Measurements from ENCODE around the gene IQCF2. TPM values are rescaled to one million over a fixed set of nuclear protein-coding genes. Genes with fewer than 3 reads are reported as not detected.

Gene IQCF2
- total and polyA plus RNA-seq, 12 donors = not detected

GRCh38 chr3:51873876-51874275 lies 12.5 kb downstream of the IQCF2 start:
- Histone ChIP-seq H3K4me3 (no peak overlapping the region), H3K36me3 (replicated peaks in 1 of 2) (no peaks in the 10 kb centered on the region), H3K4me1 (replicated peaks in 1 of 2) (no peaks in the 10 kb centered on the region), H3K27ac (no peak overlapping the region), H3K27me3 (no peaks in the 10 kb centered on the region), H3K9me3 (replicated peaks in 1 of 3) (no peaks in the 10 kb centered on the region)
- no peak for TF ChIP-seq CTCF (IDR thresholded peaks at IDR 0.05)
- no peak for TF ChIP-seq POLR2A (IDR thresholded peaks at IDR 0.05)
- intact Hi-C loops (cut with DNase I) = no loop called here
- no peak for DNase-seq
- WGBS, 4 donors = 90 to 96% (median 93%) methylated on average over 7 to 10 of the region's 10 CpGs

- intact Hi-C loops (cut with DNase I) = no loop called here
- WGBS, 4 donors = 67 to 86% (median 72%) methylated on average over 2 of the region's 2 CpGs
- TF ChIP-seq CTCF (IDR thresholded peaks at IDR 0.05) (no peak), POLR2A (IDR thresholded peaks at IDR 0.05) (no peak)
- DNase-seq = no peak
- H3K4me3 ChIP-seq = no peak overlapping the region
- H3K36me3 ChIP-seq (replicated peaks in 1 of 2) = no peaks in the 10 kb centered on the region
- no peaks in the 10 kb centered on the region for H3K27me3 ChIP-seq
- no peak overlapping the region for H3K27ac ChIP-seq
- H3K4me1 ChIP-seq (replicated peaks in 1 of 2) = no peaks in the 10 kb centered on the region
- H3K9me3 ChIP-seq (replicated peaks in 1 of 3) = no peaks in the 10 kb centered on the region
Observed at GRCh38 chr3:51874411-51874810, 13.0 kb downstream of the IQCF2 start.

GRCh38 chr3:51874889-51875288 lies 13.5 kb downstream of the IQCF2 start:
- Histone ChIP-seq H3K27ac (no peak overlapping the region), H3K36me3 (replicated peaks in 1 of 2) (no peaks in the 10 kb centered on the region), H3K4me1 (replicated peaks in 1 of 2) (no peaks in the 10 kb centered on the region), H3K9me3 (replicated peaks in 1 of 3) (no peaks in the 10 kb centered on the region), H3K27me3 (no peaks in the 10 kb centered on the region), H3K4me3 (no peak overlapping the region)
- no peak for TF ChIP-seq CTCF (IDR thresholded peaks at IDR 0.05)
- no peak for TF ChIP-seq POLR2A (IDR thresholded peaks at IDR 0.05)
- intact Hi-C loops (cut with DNase I) = no loop called here
- WGBS, 4 donors = 49 to 60% (median 53%) methylated on average over 4 of the region's 4 CpGs
- no peak for DNase-seq

- no peak for TF ChIP-seq POLR2A (IDR thresholded peaks at IDR 0.05)
- no peak for TF ChIP-seq CTCF (IDR thresholded peaks at IDR 0.05)
- Histone ChIP-seq H3K27ac (no peak within 1 kb of the TSS), H3K36me3 (replicated peaks in 1 of 2) (no peaks in the 10 kb centered on the region), H3K27me3 (no peaks in the 10 kb centered on the region), H3K4me1 (replicated peaks in 1 of 2) (no peaks in the 10 kb centered on the region), H3K4me3 (no peak within 1 kb of the TSS), H3K9me3 (replicated peaks in 1 of 3) (no peaks in the 10 kb centered on the region)
- 76 to 95% (median 88%) methylated on average over 4 of the region's 4 CpGs for WGBS, 4 donors
- no peak for DNase-seq
- intact Hi-C loops (cut with DNase I) = no loop called here
Observed at GRCh38 chr3:51875501-51875900, 14.1 kb downstream of the IQCF2 start, which contains the start of gene IQCF5. IQCF5 (minus strand) TSS chr3:51875601; CDS start chr3:51875531, 70 bp downstream.
